VCaP (cell line): ENCODE results near the gene PTTG1IP.
A peak's percentile ranks its signal among the peaks of the same experiment; 100 is the strongest.
"Not testable (repeated sequence)": the region's sequence is repeated elsewhere in the genome, so short reads cannot be mapped to it uniquely, and the experiment has no call there.

Source experiments
- H3K27ac ChIP-seq: fragments of 450-650 bp; 2 replicates; pipeline ENCODE4 v1.5.1; 2017
- CTCF ChIP-seq: fragments of 450-650 bp; conservative IDR thresholded peaks from 2 replicates; pipeline ENCODE4 v1.5.1; 2017; ENCODE audit warnings: mild to moderate bottlenecking, moderate library complexity

Gene PTTG1IP

GRCh38 chr21:44881198-44881872 is 7.8 kb upstream of the PTTG1IP start:
- TF ChIP-seq CTCF: no peak
- H3K27ac ChIP-seq: no peak overlapping the region

GRCh38 chr21:44880405-44881197 is 7.1 kb upstream of the PTTG1IP start:
- H3K27ac ChIP-seq: no peak overlapping the region
- no peak for TF ChIP-seq CTCF

GRCh38 chr21:44879238-44879637 is 5.7 kb upstream of the PTTG1IP start:
- H3K27ac ChIP-seq: not testable (repeated sequence)

- no peak for TF ChIP-seq CTCF
- no peak overlapping the region for H3K27ac ChIP-seq
Observed at GRCh38 chr21:44878053-44878982, 4.8 kb upstream of the PTTG1IP start.

GRCh38 chr21:44876849-44877575 is 3.5 kb upstream of the PTTG1IP start:
- H3K27ac ChIP-seq: no peak overlapping the region
- no peak for TF ChIP-seq CTCF

GRCh38 chr21:44875316-44875700 is 1.8 kb upstream of the PTTG1IP start:
- peak overlapping the region; percentile 91 for H3K27ac ChIP-seq
- peak; percentile 65 for TF ChIP-seq CTCF

- peak overlapping the region; percentile 91 for H3K27ac ChIP-seq
- TF ChIP-seq CTCF: no peak
Observed at GRCh38 chr21:44874497-44875315, 1.2 kb upstream of the PTTG1IP start.
